Keratinocyte (primary cell): ENCODE data around the gene BECN2. TPM values are rescaled to one million over a fixed set of nuclear protein-coding genes. Genes with fewer than 3 reads are reported as not detected.

Source experiments
- DNase-seq: peaks from one replicate; pipeline ENCODE4 v3.0.0-alpha.2; 2011; ENCODE audit warnings: low read depth, missing footprints, low spot score
- FAIRE-seq: peaks from 2 replicates; lab custom pipeline; 2011; peaks lifted over from hg19 to GRCh38; lab: Jason Lieb, UNC
- H2AFZ ChIP-seq: 2 replicates; pipeline ENCODE4 v1.6.0; 2012; ENCODE audit warnings: low read length, control low read depth, inconsistent platforms; ENCODE audit not compliant: control insufficient read depth
- H3K27ac ChIP-seq: 2 replicates; pipeline ENCODE4 v1.5.1; 2011; ENCODE audit warnings: low read length; ENCODE audit not compliant: control insufficient read depth, insufficient read depth
- H3K27me3 ChIP-seq: 3 replicates; pipeline ENCODE4 v1.6.0; 2011; ENCODE audit warnings: low read length; ENCODE audit not compliant: control insufficient read depth, insufficient read depth; ENCODE audit errors: extremely low read depth
- H3K36me3 ChIP-seq, 2 experiments: 2 replicates in 1 of 2; 3 replicates in 1 of 2; pipeline ENCODE4 v1.5.1; 2011; ENCODE audit warnings: low read length in 2 of 2, mild to moderate bottlenecking in 1 of 2; ENCODE audit not compliant: control insufficient read depth in 2 of 2, insufficient read depth in 2 of 2; ENCODE audit errors: extremely low read depth in 1 of 2
- H3K4me1 ChIP-seq: 3 replicates; pipeline ENCODE4 v1.5.1; 2011; ENCODE audit warnings: low read length; ENCODE audit not compliant: control insufficient read depth, insufficient read depth; ENCODE audit errors: extremely low read depth
- H3K4me2 ChIP-seq: 3 replicates; pipeline ENCODE4 v1.6.0; 2011; ENCODE audit warnings: low read depth, low read length; ENCODE audit not compliant: control insufficient read depth, insufficient read depth; ENCODE audit errors: extremely low read depth
- H3K4me3 ChIP-seq, 3 experiments: fragments of 200-600 bp in 1 of 3; sonication (generic) in 1 of 3; 2 replicates in 2 of 3; 3 replicates in 1 of 3; pipeline ENCODE4 v1.5.1; 2011 to 2016; ENCODE audit warnings: low read length in 3 of 3, mild to moderate bottlenecking in 3 of 3, control low read depth in 2 of 3, inconsistent platforms in 1 of 3, low read depth in 1 of 3, mixed read lengths in 1 of 3, mixed run types in 1 of 3, moderate library complexity in 1 of 3; ENCODE audit not compliant: control insufficient read depth in 2 of 3, insufficient read depth in 2 of 3; ENCODE audit errors: extremely low read depth in 1 of 3
- H3K79me2 ChIP-seq: 2 replicates; pipeline ENCODE4 v1.6.0; 2012; ENCODE audit warnings: low read length; ENCODE audit not compliant: control insufficient read depth, insufficient read depth
- H3K9ac ChIP-seq: 3 replicates; pipeline ENCODE4 v1.6.0; 2011; ENCODE audit warnings: low read length; ENCODE audit not compliant: control insufficient read depth, insufficient read depth; ENCODE audit errors: extremely low read depth
- H3K9me1 ChIP-seq: 3 replicates; pipeline ENCODE4 v1.6.0; 2011; ENCODE audit warnings: low read length; ENCODE audit not compliant: control insufficient read depth, insufficient read depth; ENCODE audit errors: extremely low read depth
- H3K9me3 ChIP-seq: 2 replicates; pipeline ENCODE4 v1.5.1; 2012; ENCODE audit warnings: low read depth, low read length; ENCODE audit not compliant: control insufficient read depth
- H4K20me1 ChIP-seq: 3 replicates; pipeline ENCODE4 v1.6.0; 2011; ENCODE audit warnings: low read length; ENCODE audit not compliant: control insufficient read depth, insufficient read depth; ENCODE audit errors: extremely low read depth
- CTCF ChIP-seq, 3 experiments: IDR thresholded peaks in 1 of 3; conservative IDR thresholded peaks in 1 of 3; optimal IDR thresholded peaks in 1 of 3; 2 replicates in 2 of 3; 3 replicates in 1 of 3; pipeline versions ENCODE3 to v1.5.1; 2011; ENCODE audit warnings: low read length in 3 of 3, mild to moderate bottlenecking in 3 of 3, moderate library complexity in 2 of 3, control low read depth in 1 of 3, inconsistent platforms in 1 of 3; ENCODE audit not compliant: insufficient read depth in 2 of 3; ENCODE audit errors: extremely low read depth in 1 of 3
- EZH2 ChIP-seq: IDR thresholded peaks from one replicate; pipeline ENCODE4 v1.6.1; 2012; ENCODE audit warnings: inconsistent platforms, mild to moderate bottlenecking, low read length, moderate library complexity
- dilution Hi-C: fragments of 300-500 bp; cut with MboI; formaldehyde crosslinking; loops from one replicate; pipeline ENCODE4 v1.7.0; 2020; ENCODE audit warnings: low sequenced_read_pairs; ENCODE audit not compliant: extremely low pct_ligation_motif_present
- polyA plus RNA-seq, 5 experiments: library from polyadenylated mRNA; depleted of rRNA in 3 of 5; stranded (reverse) in 3 of 5; stranded (forward) in 1 of 5; unstranded in 1 of 5; fragments of >200 nt; gene quantifications; 1 replicate in 1 of 5; 2 replicates in 3 of 5; 3 replicates in 1 of 5; pipeline versions ENCODE4 v1.2.1 to v1.2.3, GENCODE V29; 2011 to 2012; ENCODE audit warnings: missing spikeins in 2 of 5, low read depth in 1 of 5, low replicate concordance in 1 of 5

BECN2 gene
- polyA plus RNA-seq, 1 donor (not counting 4 experiments of a cell fraction or from before 2014, with no cell fraction given), result not detected

GRCh38 chr1:241999026-241999425, 41.5 kb downstream of the BECN2 start, which contains the start of gene MAP1LC3C:
MAP1LC3C (minus strand) TSS chr1:241999098; CDS start chr1:241999008, 90 bp downstream.
- H3K9ac ChIP-seq, result no peak within 1 kb of the TSS
- no peak for FAIRE-seq

GRCh38 chr1:242000434-242000833, 42.9 kb downstream of the BECN2 start:
- dilution Hi-C loops, result no loop called here
- no peaks in the 10 kb centered on the region for H3K27me3 ChIP-seq
- no peak overlapping the region for H3K4me3 ChIP-seq
- H3K4me2 ChIP-seq, result no peak overlapping the region
- no peaks in the 10 kb centered on the region for H3K79me2 ChIP-seq
- no peaks in the 10 kb centered on the region for H3K9me3 ChIP-seq
- no peak for FAIRE-seq
- no peaks in the 10 kb centered on the region for H3K36me3 ChIP-seq
- no peak overlapping the region for H3K9ac ChIP-seq
- H3K27ac ChIP-seq, result no peak overlapping the region
- no peak overlapping the region for H2AFZ ChIP-seq
- no peaks in the 10 kb centered on the region for H3K4me1 ChIP-seq
- H3K9me1 ChIP-seq, result no peaks in the 10 kb centered on the region
- DNase-seq, result no peak
- H4K20me1 ChIP-seq, result no peaks in the 10 kb centered on the region
- TF ChIP-seq EZH2 (no peak), CTCF (optimal IDR thresholded peaks at IDR 0.05 in 1 of 3, IDR thresholded peaks at IDR 0.05 in 1 of 3, conservative IDR thresholded peaks at IDR 0.05 in 1 of 3; ENCODE audit: extremely low read depth in 1 of 3, insufficient read depth in 2 of 3, low read length in 3 of 3) (no peak)

More at GRCh38 chr1:241999026-241999425, 41.5 kb downstream of the BECN2 start, which contains the start of gene MAP1LC3C:
- H3K27ac ChIP-seq, result no peak within 1 kb of the TSS
- TF ChIP-seq EZH2 (no peak), CTCF (optimal IDR thresholded peaks at IDR 0.05 in 1 of 3, IDR thresholded peaks at IDR 0.05 in 1 of 3, conservative IDR thresholded peaks at IDR 0.05 in 1 of 3; ENCODE audit: extremely low read depth in 1 of 3, insufficient read depth in 2 of 3, low read length in 3 of 3) (no peak)
- no peaks in the 10 kb centered on the region for H3K27me3 ChIP-seq
- peak within 1 kb of the TSS in 1 of 3 experiments; percentile 46 for H3K4me3 ChIP-seq
- H4K20me1 ChIP-seq, result no peaks in the 10 kb centered on the region
- peak within 1 kb of the TSS; percentile 69 for H3K4me2 ChIP-seq
- peak within 1 kb of the TSS; percentile 79 for H2AFZ ChIP-seq
- dilution Hi-C loops, result no loop called here
- no peaks in the 10 kb centered on the region for H3K4me1 ChIP-seq
- no peaks in the 10 kb centered on the region for H3K36me3 ChIP-seq
- H3K79me2 ChIP-seq, result no peaks in the 10 kb centered on the region
- H3K9me1 ChIP-seq, result no peaks in the 10 kb centered on the region
- no peaks in the 10 kb centered on the region for H3K9me3 ChIP-seq
- DNase-seq, result no peak
